Kidney (tissue), 14 donors: ENCODE measurements around the gene ZNF521. TPM values are rescaled to one million over a fixed set of nuclear protein-coding genes. Genes with fewer than 3 reads are reported as not detected.

Source experiments
- DNase-seq, 5 donors: peaks; one replicate each; pipeline ENCODE4 v3.0.0-alpha.2; 2013 to 2020
- FAIRE-seq: peaks from 2 replicates; lab custom pipeline; 2012; peaks lifted over from hg19 to GRCh38; lab: Jason Lieb, UNC
- H3K27ac ChIP-seq, 2 donors: one replicate each; pipeline ENCODE4 v1.7.0; 2013; ENCODE audit warnings: low read depth in 2 of 2, low read length in 2 of 2, inconsistent platforms in 1 of 2
- H3K27me3 ChIP-seq: one replicate; pipeline ENCODE4 v1.7.1; 2013; ENCODE audit warnings: low read length, inconsistent platforms; ENCODE audit not compliant: control insufficient read depth, insufficient read depth
- H3K36me3 ChIP-seq, 3 donors: one replicate each; pipeline versions ENCODE4 v1.7.0 to v1.7.1; 2013; ENCODE audit warnings: low read length in 3 of 3, control low read depth in 1 of 3, inconsistent platforms in 1 of 3; ENCODE audit not compliant: insufficient read depth in 3 of 3, control insufficient read depth in 2 of 3
- H3K4me1 ChIP-seq, 3 donors: one replicate each; pipeline versions ENCODE4 v1.7.0 to v1.7.1; 2013; ENCODE audit warnings: low read length in 3 of 3, inconsistent platforms in 1 of 3, low read depth in 1 of 3; ENCODE audit not compliant: control insufficient read depth in 2 of 3, insufficient read depth in 2 of 3
- H3K4me3 ChIP-seq, 3 donors: one replicate each; pipeline versions ENCODE4 v1.7.0 to v1.8.1; 2013; ENCODE audit warnings: low read length in 3 of 3, control low read depth in 1 of 3, inconsistent platforms in 1 of 3
- H3K9ac ChIP-seq, 3 donors: one replicate each; pipeline versions ENCODE4 v1.7.0 to v1.7.1; 2013; ENCODE audit warnings: low read length in 3 of 3, control low read depth in 1 of 3, inconsistent platforms in 1 of 3
- H3K9me3 ChIP-seq, 3 donors: one replicate each; pipeline versions ENCODE4 v1.7.0 to v1.7.1; 2013; ENCODE audit warnings: low read length in 3 of 3, control low read depth in 1 of 3, inconsistent platforms in 1 of 3; ENCODE audit not compliant: control insufficient read depth in 2 of 3, insufficient read depth in 1 of 3
- CTCF ChIP-seq: IDR thresholded peaks from 3 replicates; pipeline ENCODE4 v1.5.1; 2012; ENCODE audit warnings: mild to moderate bottlenecking, moderate library complexity, borderline replicate concordance; ENCODE audit not compliant: insufficient read depth; ENCODE audit errors: extremely low read depth
- intact Hi-C: fragments of 100-400 bp; cut with DNase I; formaldehyde crosslinking; loops from one replicate; pipeline ENCODE4 v1.11.1; 2022
- polyA plus RNA-seq: library from polyadenylated mRNA; stranded (reverse); fragments of 350-450 nt; fragmentation: Illumina TruSeq; extraction: RNeasy Lipid Tissue Mini Kit (QIAGEN cat#74804); gene quantifications from one replicate; pipeline ENCODE4 v1.2.3, GENCODE V29; 2014; ENCODE audit warnings: low read depth, low replicate concordance; ENCODE audit not compliant: insufficient read depth
- total RNA-seq: library from RNA; stranded (reverse); fragmentation: NEBNext Ultra II Directional; extraction: Animal tissue kit (Norgen Biotek cat#: 25700); gene quantifications from one replicate; pipeline ENCODE4 v1.2.1, GENCODE V29; 2021
- donor health status: control.
- donor health status: control.
- donor health status: control.
- donor health status: control.
- donor health status: control.
- donor health status: DM: yes; HTN: yes; CAD: no.
- donor health status: Normal renal cell carcinoma (clear cell type).

Gene ZNF521
- total and polyA plus RNA-seq, 2 donors from 2014 or later: 1.8 to 18.0 TPM

GRCh38 chr18:25244170-25244569 is 107.8 kb downstream of the ZNF521 start:
- no peaks in the 10 kb centered on the region for H3K9me3 ChIP-seq
- H3K27me3 ChIP-seq: no peaks in the 10 kb centered on the region
- H3K4me1 ChIP-seq: peaks cover 0 to 3% (median 0%) of the 10 kb centered on the region in 3 donors
- H3K4me3 ChIP-seq: no peak overlapping the region
- FAIRE-seq: no peak
- no peak overlapping the region for H3K27ac ChIP-seq
- no peak for DNase-seq
- no peaks in the 10 kb centered on the region for H3K36me3 ChIP-seq
- no peak for TF ChIP-seq CTCF
- H3K9ac ChIP-seq: no peak overlapping the region
- intact Hi-C loops: no loop called here

- Histone ChIP-seq H3K9me3 (no peaks in the 10 kb centered on the region), H3K27me3 (no peaks in the 10 kb centered on the region), H3K4me3 (no peak overlapping the region), H3K9ac (no peak overlapping the region), H3K27ac (no peak overlapping the region), H3K36me3 (no peaks in the 10 kb centered on the region), H3K4me1 (peaks cover 0 to 3% (median 0%) of the 10 kb centered on the region in 3 donors)
- intact Hi-C loops: no loop called here
- no peak for TF ChIP-seq CTCF
- DNase-seq: no peak
- no peak for FAIRE-seq
These were observed 108.2 kb downstream of the ZNF521 start for GRCh38 chr18:25243754-25244153.

GRCh38 chr18:25243257-25243656 is 108.7 kb downstream of the ZNF521 start:
- FAIRE-seq: no peak
- H3K27me3 ChIP-seq: no peaks in the 10 kb centered on the region
- no peak overlapping the region for H3K27ac ChIP-seq
- H3K4me1 ChIP-seq: peaks cover 0 to 3% (median 0%) of the 10 kb centered on the region in 3 donors
- H3K36me3 ChIP-seq: no peaks in the 10 kb centered on the region
- no peak for DNase-seq
- H3K4me3 ChIP-seq: no peak overlapping the region
- TF ChIP-seq CTCF: no peak
- intact Hi-C loops: no loop called here
- H3K9me3 ChIP-seq: no peaks in the 10 kb centered on the region
- no peak overlapping the region for H3K9ac ChIP-seq

- peaks cover 0 to 3% (median 0%) of the 10 kb centered on the region in 3 donors for H3K4me1 ChIP-seq
- no peak overlapping the region for H3K9ac ChIP-seq
- no peak overlapping the region for H3K27ac ChIP-seq
- TF ChIP-seq CTCF: no peak
- intact Hi-C loops: no loop called here
- no peak overlapping the region for H3K4me3 ChIP-seq
- DNase-seq (no peak), FAIRE-seq (no peak)
- H3K27me3 ChIP-seq: no peaks in the 10 kb centered on the region
- H3K9me3 ChIP-seq: no peaks in the 10 kb centered on the region
- no peaks in the 10 kb centered on the region for H3K36me3 ChIP-seq
These were observed 111.6 kb downstream of the ZNF521 start for GRCh38 chr18:25240420-25240770.
